NCI-H1048 (cell line): Measurements from ENCODE around the gene SASH1.
"Not testable (repeated sequence)": the region's sequence is repeated elsewhere in the genome, so short reads cannot be mapped to it uniquely, and the experiment has no call there.

Experiments used
- DNase-seq: peaks from one replicate; lab custom pipeline; 2025; lab: John Stamatoyannopoulos, UW

SASH1 gene

GRCh38 chr6:148328876-148329555 lies 13.6 kb upstream of the SASH1 start:
- no peak for DNase-seq

- no peak for DNase-seq
Measured at GRCh38 chr6:148329596-148330381, 12.8 kb upstream of the SASH1 start.

- DNase-seq, result no peak
Measured at GRCh38 chr6:148332088-148332487, 10.6 kb upstream of the SASH1 start.

- no peak for DNase-seq
Measured at GRCh38 chr6:148336901-148337300, 5.7 kb upstream of the SASH1 start.

GRCh38 chr6:148339766-148340165 lies 2.9 kb upstream of the SASH1 start:
- no peak for DNase-seq

- DNase-seq, result no peak
Measured at GRCh38 chr6:148340586-148341297, 1.9 kb upstream of the SASH1 start.

GRCh38 chr6:148342100-148342349 lies 613 bp upstream of the SASH1 start:
- DNase-seq, result no peak

- DNase-seq, result no peak
Measured at GRCh38 chr6:148343047-148343782, 577 bp downstream of the SASH1 start.

- no peak for DNase-seq
Measured at GRCh38 chr6:148345176-148345575, 2.5 kb downstream of the SASH1 start.

- no peak for DNase-seq
Measured at GRCh38 chr6:148345578-148345977, 2.9 kb downstream of the SASH1 start.

GRCh38 chr6:148346681-148347440 lies 4.2 kb downstream of the SASH1 start:
- DNase-seq, result no peak

GRCh38 chr6:148347441-148348054 lies 4.9 kb downstream of the SASH1 start:
- no peak for DNase-seq

GRCh38 chr6:148348335-148348734 lies 5.7 kb downstream of the SASH1 start:
- DNase-seq, result no peak

- no peak for DNase-seq
Measured at GRCh38 chr6:148348778-148349177, 6.1 kb downstream of the SASH1 start.

- no peak for DNase-seq
Measured at GRCh38 chr6:148349466-148349865, 6.8 kb downstream of the SASH1 start.

GRCh38 chr6:148351309-148351708 lies 8.7 kb downstream of the SASH1 start:
- no peak for DNase-seq

- DNase-seq, result not testable (repeated sequence)
Measured at GRCh38 chr6:148352421-148352820, 9.8 kb downstream of the SASH1 start.

- no peak for DNase-seq
Measured at GRCh38 chr6:148358196-148358785, 15.7 kb downstream of the SASH1 start.

GRCh38 chr6:148359228-148359627 lies 16.6 kb downstream of the SASH1 start:
- DNase-seq, result no peak

GRCh38 chr6:148364056-148364824 lies 21.6 kb downstream of the SASH1 start:
- DNase-seq, result no peak
